Measurements from ENCODE around the gene GPR21.

GPR21 gene

DNA sequence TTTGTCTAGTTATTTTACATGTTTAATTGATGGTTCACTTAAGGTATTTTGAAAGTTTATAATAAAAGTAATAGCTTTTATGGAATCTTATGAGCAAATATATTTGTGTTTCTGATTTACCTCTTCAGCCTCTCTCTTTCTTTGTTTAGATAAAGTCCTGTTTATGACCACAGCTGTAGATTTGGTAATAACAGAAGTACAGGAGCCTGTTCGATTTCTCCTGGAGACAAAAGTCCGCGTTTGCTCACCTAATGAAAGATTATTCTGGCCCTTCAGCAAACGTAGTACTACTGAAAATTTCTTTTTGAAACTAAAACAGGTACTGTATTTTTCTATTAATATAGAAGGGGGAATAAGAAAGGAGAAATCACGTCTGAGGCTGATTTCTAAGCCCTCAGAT, 35.0 kb upstream of the GPR21 start:
- no peak for DNase-seq (ENCODE audit: low read depth, low spot score)
- no peak for TF ChIP-seq CTCF (IDR thresholded peaks at IDR 0.05; ENCODE audit: low read depth, low read length)
- in situ Hi-C loops (cut with HindIII; ENCODE audit: low sequenced_read_pairs), result no loop called here
- H3K4me3 ChIP-seq (ENCODE audit: low read depth, low read length), result no peak overlapping the region

- in situ Hi-C loops (cut with HindIII; ENCODE audit: low sequenced_read_pairs), result no loop called here
- no peak for DNase-seq (ENCODE audit: low read depth, low spot score)
- TF ChIP-seq CTCF (IDR thresholded peaks at IDR 0.05; ENCODE audit: low read depth, low read length), result no peak
- H3K4me3 ChIP-seq (ENCODE audit: low read depth, low read length), result no peak overlapping the region
These were observed 32.9 kb upstream of the GPR21 start for GRCh38 chr9:123000371-123001068.

GRCh38 chr9:123002754-123003153, 30.7 kb upstream of the GPR21 start:
- in situ Hi-C loops (cut with HindIII; ENCODE audit: low sequenced_read_pairs), result no loop called here
- no peak for TF ChIP-seq CTCF (IDR thresholded peaks at IDR 0.05; ENCODE audit: low read depth, low read length)
- no peak for DNase-seq (ENCODE audit: low read depth, low spot score)
- H3K4me3 ChIP-seq (ENCODE audit: low read depth, low read length), result no peak overlapping the region

DNA sequence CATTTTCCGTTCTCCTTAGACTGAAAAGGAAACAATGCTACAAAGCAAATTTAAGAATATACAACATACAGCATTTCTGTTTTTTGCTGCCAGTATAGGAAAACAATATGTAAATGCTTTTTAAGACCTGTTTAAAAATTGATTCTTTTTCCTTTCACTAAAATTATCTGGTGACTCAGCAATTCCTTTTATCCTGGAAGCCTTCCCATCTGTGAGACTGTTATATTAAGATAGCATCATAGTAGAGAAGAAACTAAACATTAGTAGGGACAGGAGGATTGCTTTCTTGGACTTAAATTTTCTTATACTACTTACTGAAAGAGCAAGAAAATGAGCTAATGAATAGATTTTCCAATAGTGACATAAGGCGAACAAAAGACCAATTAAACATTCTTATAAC, 30.0 kb upstream of the GPR21 start:
- TF ChIP-seq CTCF (IDR thresholded peaks at IDR 0.05; ENCODE audit: low read depth, low read length), result no peak
- in situ Hi-C loops (cut with HindIII; ENCODE audit: low sequenced_read_pairs), result no loop called here
- no peak overlapping the region for H3K4me3 ChIP-seq (ENCODE audit: low read depth, low read length)
- peak; percentile 54 for DNase-seq (ENCODE audit: low read depth, low spot score)

- in situ Hi-C loops (cut with HindIII; ENCODE audit: low sequenced_read_pairs), result no loop called here
- no peak for TF ChIP-seq CTCF (IDR thresholded peaks at IDR 0.05; ENCODE audit: low read depth, low read length)
- no peak overlapping the region for H3K4me3 ChIP-seq (ENCODE audit: low read depth, low read length)
- DNase-seq (ENCODE audit: low read depth, low spot score), result no peak
These were observed 27.5 kb upstream of the GPR21 start for GRCh38 chr9:123005964-123006363.

- in situ Hi-C loops (cut with HindIII; ENCODE audit: low sequenced_read_pairs), result no loop called here
- DNase-seq (ENCODE audit: low read depth, low spot score), result no peak
- no peak overlapping the region for H3K4me3 ChIP-seq (ENCODE audit: low read depth, low read length)
- TF ChIP-seq CTCF (IDR thresholded peaks at IDR 0.05; ENCODE audit: low read depth, low read length), result no peak
These were observed 26.2 kb upstream of the GPR21 start for GRCh38 chr9:123007269-123007668.

Measured in astrocyte of the spinal cord (primary cell).